ENCODE results near the gene ALK.

Gene ALK

DNA sequence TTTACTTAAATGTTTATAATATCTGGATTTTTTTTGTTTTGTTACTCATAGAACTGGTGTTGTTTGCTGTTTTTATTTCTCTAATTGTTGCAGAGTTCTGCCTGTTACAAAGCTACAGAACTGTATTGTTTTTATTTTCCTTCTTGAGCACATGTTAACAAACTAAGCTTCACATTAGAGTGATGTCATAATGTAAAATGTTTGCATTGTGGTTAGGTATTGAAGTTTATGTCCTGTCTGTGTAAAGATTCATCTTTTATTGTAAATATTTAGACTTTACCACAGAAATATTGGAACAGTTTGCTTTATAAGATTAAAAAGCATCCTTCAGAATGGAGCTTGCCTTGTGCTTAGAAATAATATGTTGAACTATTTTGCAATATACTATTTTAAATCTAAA lies 738.5 kb downstream of the ALK start:
- no peak for FAIRE-seq
- no peak for DNase-seq (ENCODE audit: insufficient read length, low spot score)
- TF ChIP-seq, protein P1, sequence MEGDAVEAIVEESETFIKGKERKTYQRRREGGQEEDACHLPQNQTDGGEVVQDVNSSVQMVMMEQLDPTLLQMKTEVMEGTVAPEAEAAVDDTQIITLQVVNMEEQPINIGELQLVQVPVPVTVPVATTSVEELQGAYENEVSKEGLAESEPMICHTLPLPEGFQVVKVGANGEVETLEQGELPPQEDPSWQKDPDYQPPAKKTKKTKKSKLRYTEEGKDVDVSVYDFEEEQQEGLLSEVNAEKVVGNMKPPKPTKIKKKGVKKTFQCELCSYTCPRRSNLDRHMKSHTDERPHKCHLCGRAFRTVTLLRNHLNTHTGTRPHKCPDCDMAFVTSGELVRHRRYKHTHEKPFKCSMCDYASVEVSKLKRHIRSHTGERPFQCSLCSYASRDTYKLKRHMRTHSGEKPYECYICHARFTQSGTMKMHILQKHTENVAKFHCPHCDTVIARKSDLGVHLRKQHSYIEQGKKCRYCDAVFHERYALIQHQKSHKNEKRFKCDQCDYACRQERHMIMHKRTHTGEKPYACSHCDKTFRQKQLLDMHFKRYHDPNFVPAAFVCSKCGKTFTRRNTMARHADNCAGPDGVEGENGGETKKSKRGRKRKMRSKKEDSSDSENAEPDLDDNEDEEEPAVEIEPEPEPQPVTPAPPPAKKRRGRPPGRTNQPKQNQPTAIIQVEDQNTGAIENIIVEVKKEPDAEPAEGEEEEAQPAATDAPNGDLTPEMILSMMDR (IDR thresholded peaks at IDR 0.05; ENCODE audit: insufficient read depth, missing control alignments) = no peak

DNA sequence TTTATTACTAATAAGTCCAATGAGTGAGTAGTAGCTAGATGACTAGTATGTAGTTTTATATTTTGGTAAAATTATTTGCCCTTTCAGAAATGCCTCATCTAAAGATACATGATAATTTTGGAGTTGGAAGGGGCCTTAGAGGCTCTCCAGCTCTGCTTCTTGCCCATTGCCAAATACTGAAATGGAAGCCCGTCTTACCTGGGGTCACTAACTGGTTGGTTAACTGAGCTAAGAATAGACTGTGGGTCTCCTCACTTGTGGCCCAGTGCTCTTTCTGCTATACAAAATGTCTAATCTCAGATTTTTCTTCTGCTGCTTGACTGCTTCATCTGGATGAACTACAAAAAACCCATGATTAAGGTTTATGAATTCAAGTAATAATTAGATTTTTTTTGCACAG lies 739.1 kb downstream of the ALK start:
- TF ChIP-seq, protein P1 (IDR thresholded peaks at IDR 0.05; ENCODE audit: insufficient read depth, missing control alignments) = no peak
- FAIRE-seq = no peak
- no peak for DNase-seq (ENCODE audit: insufficient read length, low spot score)

DNA sequence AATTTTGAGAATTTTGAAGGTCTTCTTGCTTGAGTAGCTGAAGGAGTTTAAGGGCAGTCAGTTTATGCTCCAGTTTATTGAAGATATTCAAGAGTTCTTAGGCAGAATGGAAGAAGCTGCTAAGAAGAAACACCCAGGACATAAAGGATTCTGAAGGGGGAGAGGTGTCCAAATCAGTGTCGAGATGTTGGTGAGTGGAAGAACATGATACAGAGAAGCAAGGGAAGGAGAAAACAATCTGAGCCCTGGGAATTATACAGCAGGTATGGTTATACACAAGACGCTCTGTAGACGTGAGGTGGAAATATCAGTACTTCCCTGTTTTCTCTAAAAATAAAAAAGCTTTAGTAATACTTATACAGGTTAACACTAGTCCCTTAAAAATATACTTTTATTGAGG lies 746.0 kb downstream of the ALK start:
- FAIRE-seq = peak; percentile 90
- TF ChIP-seq, protein P1 (IDR thresholded peaks at IDR 0.05; ENCODE audit: insufficient read depth, missing control alignments) = no peak
- DNase-seq (ENCODE audit: insufficient read length, low spot score) = no peak

DNA sequence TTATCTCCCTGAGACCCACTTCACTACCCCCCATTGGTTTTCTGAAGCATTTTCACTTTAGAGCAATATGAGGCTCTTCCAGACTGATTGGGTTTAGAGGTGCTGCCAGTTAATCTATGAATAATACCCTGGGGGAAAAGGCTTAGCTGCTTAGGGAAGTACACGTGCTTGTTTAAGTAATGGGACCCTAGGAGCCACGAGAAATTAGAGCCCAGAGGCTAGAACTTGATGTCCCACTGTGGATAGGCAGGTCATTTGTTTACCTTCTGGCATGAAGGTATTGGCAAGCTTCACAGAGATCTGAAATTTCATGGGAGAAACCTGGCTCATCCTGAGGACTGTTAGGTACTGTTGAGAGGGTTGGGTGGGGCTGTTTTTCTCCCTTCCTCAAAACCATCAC lies 746.4 kb downstream of the ALK start:
- TF ChIP-seq, protein P1 (IDR thresholded peaks at IDR 0.05; ENCODE audit: insufficient read depth, missing control alignments) = no peak
- no peak for DNase-seq (ENCODE audit: insufficient read length, low spot score)
- no peak for FAIRE-seq

DNA sequence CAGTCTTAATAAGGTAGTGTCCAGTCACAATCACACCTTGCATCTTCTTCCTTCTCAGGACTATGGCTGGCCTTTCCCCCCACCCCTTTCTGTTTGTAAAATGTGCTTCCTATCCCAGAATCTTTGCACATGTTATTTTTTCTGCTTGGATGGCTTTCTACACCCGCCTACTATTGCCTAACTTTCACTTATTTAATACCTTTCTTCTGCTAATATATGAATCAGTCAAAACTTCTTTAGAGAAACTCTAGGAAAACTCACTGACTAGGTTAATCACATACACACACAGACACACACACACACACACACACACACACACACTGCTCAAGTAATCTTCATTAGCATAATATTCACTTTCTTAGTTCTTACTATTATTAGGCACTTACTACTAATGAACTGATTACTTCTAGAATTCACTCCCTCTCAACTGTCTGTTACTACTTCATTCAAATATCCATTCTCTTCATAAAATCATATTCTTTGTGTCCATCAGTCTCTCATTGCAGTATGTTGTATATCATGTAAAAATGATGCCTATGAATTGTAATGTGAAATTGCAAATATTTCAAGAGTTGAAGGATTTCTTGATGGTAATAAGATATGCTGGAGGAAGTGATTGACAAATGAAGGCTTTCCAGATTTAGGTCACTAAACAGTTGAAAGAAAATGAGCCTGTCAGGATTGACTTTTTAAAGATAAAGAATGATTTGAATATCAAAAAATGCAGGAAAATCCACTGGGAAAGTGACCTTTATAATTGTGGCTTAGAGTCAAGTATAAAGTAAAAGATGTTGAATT lies 754.9 kb downstream of the ALK start:
- peak; percentile 11 for FAIRE-seq
- no peak for DNase-seq (ENCODE audit: insufficient read length, low spot score)
- TF ChIP-seq, protein P1 (IDR thresholded peaks at IDR 0.05; ENCODE audit: insufficient read depth, missing control alignments) = no peak

DNA sequence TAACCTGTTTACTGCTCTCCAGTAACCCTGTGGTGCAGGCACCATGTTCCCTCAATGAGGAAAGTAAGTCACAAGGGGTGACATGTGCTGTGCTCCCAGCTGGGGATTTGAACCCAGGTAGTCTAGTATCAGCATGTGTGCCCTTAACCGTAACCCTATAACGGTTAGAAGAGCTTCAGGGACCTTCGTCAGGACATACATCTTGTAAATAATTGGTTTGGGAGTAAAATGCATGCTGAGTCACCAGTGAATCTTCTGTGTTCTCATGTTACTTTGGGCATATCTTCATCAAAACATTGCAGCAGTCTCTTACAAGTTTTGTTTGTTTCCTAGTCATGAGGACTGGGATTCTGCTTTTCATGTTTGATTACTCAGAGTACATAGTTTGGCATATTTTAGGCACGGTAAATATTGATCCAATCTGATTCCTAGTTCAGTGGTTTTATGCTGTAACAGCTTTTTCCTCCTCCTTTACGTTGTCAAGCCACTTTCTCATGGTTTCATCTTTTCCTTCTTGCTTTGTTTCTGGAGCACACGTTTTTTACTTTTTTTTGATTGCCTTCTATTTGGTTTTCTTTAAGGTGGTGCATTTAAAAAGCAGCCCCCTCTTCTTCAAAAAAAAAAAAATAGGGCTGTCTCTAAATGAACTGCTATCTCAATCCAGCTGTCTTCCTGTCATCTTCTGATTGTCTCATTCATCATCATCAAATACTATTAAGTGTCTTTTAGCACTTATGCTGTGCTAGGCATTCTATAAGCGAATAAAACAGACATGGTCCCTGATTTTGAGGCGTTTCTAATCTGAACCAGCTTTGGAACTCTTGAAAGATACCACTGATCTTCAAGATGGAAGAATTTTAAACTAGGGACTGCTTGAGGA lies 755.8 kb downstream of the ALK start:
- no peak for DNase-seq (ENCODE audit: insufficient read length, low spot score)
- peak; percentile 76 for FAIRE-seq
- TF ChIP-seq, protein P1 (IDR thresholded peaks at IDR 0.05; ENCODE audit: insufficient read depth, missing control alignments) = no peak

All from D721Med (cell line).